ENCODE measurements around the gene TM7SF2.

GRCh38 chr11:65089621-65090020 lies 22.1 kb upstream of the TM7SF2 start:
- no peak for TF ChIP-seq POLR2A (IDR thresholded peaks at IDR 0.05)
- TF ChIP-seq CTCF (IDR thresholded peaks at IDR 0.05), result no peak
- TF ChIP-seq POLR2AphosphoS5 (IDR thresholded peaks at IDR 0.05), result no peak
- no peak for TF ChIP-seq EP300 (IDR thresholded peaks at IDR 0.05)

All from gastroesophageal sphincter (tissue), 3 donors.